ENCODE measurements around the gene ADGRE3.
"Not testable (repeated sequence)": the region's sequence is repeated elsewhere in the genome, so short reads cannot be mapped to it uniquely, and the experiment has no call there.

The ADGRE3 gene

DNA sequence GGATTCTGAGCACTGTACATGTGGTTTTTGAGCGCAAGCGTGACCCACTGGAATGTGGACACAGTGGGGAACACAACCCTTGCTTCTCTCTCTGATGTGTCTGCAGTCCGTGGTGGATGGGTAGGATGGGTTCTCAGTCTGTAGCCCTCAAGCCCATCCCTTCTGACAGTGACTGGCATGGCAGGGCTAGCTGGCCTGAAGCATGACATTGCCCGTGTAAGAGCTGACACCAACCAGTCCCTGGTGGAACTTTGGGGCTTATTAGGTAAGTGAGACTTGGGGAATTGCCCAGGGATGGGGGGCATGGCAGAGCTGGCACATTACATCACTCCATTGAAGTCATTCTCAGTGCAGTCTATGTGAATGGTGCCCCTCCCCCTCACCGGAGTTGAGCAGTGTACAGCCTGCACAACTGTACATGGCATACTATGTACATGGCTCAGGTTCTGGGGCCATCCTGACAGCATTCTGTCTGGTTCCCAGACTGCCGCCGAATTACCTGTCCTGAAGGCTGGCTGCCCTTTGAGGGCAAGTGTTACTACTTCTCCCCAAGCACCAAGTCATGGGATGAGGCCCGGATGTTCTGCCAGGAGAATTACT, 75.0 kb downstream of the ADGRE3 start:
- DNase-seq (ENCODE audit: low spot score), result no peak

- DNase-seq (ENCODE audit: low spot score), result no peak
Measured at GRCh38 chr19:14595558-14595957, 79.1 kb downstream of the ADGRE3 start.

GRCh38 chr19:14589433-14589832, 85.2 kb downstream of the ADGRE3 start:
- not testable (repeated sequence) for DNase-seq (ENCODE audit: low spot score)

GRCh38 chr19:14585187-14585586, 89.5 kb downstream of the ADGRE3 start:
- DNase-seq (ENCODE audit: low spot score), result not testable (repeated sequence)

DNA sequence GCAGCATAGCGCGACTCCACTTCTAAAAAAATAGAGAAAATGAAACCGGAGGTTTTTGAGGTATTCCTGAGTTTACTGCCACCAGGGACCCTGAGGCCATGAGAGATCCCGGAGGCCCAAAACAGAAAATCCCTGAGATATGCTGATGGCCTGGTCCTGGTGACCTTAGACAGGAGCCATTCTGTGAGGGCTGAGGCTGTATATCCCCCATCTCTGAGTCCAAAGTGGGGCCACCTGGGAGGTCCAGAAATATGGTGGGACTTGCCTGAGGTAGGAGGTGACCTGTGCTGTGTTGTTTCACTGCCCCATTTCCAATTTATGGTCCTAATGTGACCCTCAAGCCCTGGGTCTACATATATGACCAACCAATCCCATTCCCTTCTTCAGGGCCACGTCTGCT, 90.3 kb downstream of the ADGRE3 start:
- DNase-seq (ENCODE audit: low spot score), result not testable (repeated sequence)

DNA sequence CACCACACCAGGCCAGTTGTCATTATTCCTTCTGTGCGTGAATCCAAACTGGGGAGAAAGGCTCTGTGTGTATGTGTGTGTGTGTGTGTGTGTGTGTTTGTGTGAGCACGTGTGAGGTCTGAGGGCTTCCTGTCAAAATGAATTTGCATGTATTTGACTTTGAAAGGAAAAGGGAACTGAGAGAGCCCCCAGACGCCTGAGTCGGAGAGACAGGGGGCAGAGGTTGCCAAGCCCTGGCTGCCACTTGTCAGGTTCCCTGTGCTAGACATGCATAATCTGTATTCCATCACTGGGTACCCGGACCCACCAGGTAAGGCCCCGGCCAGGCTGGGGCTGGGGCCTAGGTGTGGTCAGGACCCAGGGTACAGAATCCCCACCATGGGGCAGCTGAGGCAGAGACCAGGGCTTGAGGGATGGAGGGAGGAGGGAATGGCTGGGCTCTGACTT, 91.7 kb downstream of the ADGRE3 start, which contains the start of gene CLEC17A:
Gene CLEC17A, plus strand, starts transcription at position 191 of the 447 bp plus-strand sequence. Its CDS starts 77 bp downstream, at position 268.
- no peak for DNase-seq (ENCODE audit: low spot score)

DNA sequence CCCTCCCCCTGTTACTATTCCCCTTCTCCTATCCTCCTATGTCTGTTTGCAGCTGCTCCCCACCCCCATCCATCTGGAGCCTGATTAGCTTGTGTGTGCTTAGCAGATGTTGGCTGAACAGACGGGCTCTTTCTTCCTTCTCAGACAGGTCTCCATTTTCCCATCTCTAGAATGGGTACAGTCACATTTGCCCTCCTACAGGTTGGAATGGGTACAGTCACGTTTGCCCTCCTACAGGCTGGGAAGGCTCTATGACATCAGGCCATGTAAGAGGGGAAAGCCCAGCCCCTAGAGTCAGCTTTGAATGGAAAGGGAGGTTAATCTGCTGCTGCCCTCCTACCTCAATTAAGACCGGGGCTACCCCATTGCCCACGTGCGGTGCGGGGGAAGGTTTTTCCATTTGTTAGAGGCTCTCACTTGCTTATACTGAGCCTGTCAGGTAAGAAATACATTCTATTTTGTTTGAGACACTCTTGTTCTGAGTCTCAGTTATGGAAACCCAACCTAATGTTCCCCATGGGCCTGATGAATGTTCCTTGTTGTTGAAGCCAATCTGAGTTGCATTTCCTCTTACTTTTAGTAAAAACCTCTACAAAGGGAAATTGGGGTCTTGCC, 93.9 kb downstream of the ADGRE3 start:
- no peak for DNase-seq (ENCODE audit: low spot score)

GRCh38 chr19:14577885-14578427, 96.7 kb downstream of the ADGRE3 start:
- no peak for DNase-seq (ENCODE audit: low spot score)

DNA sequence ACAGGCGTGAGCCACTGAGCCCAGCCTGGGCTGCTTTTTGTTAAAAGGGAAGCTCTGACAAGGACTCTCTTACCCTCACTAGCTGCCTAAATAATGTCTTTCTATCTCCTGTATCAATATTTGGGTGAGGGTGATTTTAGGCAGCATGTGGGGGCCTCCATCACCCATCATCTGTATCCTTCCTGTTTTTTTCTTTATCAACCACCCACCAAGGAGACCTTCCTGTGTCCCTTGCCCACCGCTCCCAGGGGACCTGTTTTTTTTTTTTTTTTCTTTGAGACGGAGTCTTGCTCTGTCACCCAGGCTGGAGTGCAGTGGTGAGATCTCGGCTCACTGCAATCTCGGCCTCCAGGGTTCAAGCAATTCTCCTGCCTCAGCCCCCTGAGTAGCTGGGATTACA, 97.4 kb downstream of the ADGRE3 start:
- DNase-seq (ENCODE audit: low spot score), result no peak

GRCh38 chr19:14576363-14576762, 98.3 kb downstream of the ADGRE3 start:
- no peak for DNase-seq (ENCODE audit: low spot score)

DNA sequence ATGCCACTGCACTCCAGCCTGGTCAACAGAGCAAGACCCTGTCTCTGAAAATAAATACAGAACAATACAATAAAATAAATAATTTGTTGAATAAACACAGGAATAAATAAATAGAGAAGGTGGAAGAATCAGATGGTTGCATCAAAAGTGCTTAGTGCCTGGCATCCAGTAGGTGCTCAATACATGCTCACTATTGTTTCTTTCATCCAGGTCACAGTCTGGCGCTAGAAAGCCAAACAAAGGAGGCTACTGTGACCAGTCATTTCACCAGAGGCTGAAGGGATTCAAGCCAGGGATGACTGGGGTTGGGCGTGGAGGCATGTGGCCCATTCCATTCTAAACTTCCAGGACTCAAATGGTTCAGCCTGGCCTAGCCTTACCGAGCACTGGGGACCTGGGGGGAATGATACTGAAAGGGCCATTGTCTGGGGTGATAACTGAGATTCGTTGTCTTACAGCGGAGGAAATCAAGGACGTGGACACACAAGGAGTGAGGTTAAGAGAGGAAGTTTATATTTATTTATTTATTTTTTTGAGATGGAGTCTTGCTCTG, 99.1 kb downstream of the ADGRE3 start:
- DNase-seq (ENCODE audit: low spot score), result no peak

GRCh38 chr19:14571695-14572490, 102.8 kb downstream of the ADGRE3 start, which contains the start of gene NDUFB7:
TSS of gene NDUFB7 (minus strand) at chr19:14572066. CDS start at chr19:14572000, 66 bp downstream.
- DNase-seq (ENCODE audit: low spot score), result peak; percentile 93

GRCh38 chr19:14570864-14571527, 103.6 kb downstream of the ADGRE3 start:
- no peak for DNase-seq (ENCODE audit: low spot score)

Measured in LoVo (cell line).